Muscle of leg (tissue), 11 donors: ENCODE data around the gene TIGIT. TPM values are rescaled to one million over a fixed set of nuclear protein-coding genes. Genes with fewer than 3 reads are reported as not detected.

ENCODE experiments used
- DNase-seq: peaks from one replicate; pipeline ENCODE4 v3.0.0; 2013
- H3K27ac ChIP-seq: one replicate; pipeline ENCODE4 v1.5.1; 2013; ENCODE audit warnings: mild to moderate bottlenecking, low read length, control low read depth
- H3K27me3 ChIP-seq: one replicate; pipeline ENCODE4 v1.6.1; 2013; ENCODE audit warnings: low read length; ENCODE audit not compliant: control insufficient read depth, insufficient read depth
- H3K36me3 ChIP-seq: one replicate; pipeline ENCODE4 v1.6.1; 2013; ENCODE audit warnings: low read length; ENCODE audit not compliant: control insufficient read depth, insufficient read depth
- H3K4me1 ChIP-seq: one replicate; pipeline ENCODE4 v1.6.1; 2013; ENCODE audit warnings: low read length; ENCODE audit not compliant: control insufficient read depth, insufficient read depth
- H3K4me3 ChIP-seq: one replicate; pipeline ENCODE4 v1.5.1; 2013; ENCODE audit warnings: low read length, control low read depth
- H3K9me3 ChIP-seq: replicated peaks from 2 replicates; pipeline ENCODE4 v1.6.1; 2013; ENCODE audit warnings: low read depth, low read length; ENCODE audit not compliant: control insufficient read depth
- WGBS: methylation state at CpG from one replicate; pipeline ENCODE4 v1.1.5; 2013; ENCODE audit warnings: missing lambda C conversion rate; ENCODE audit not compliant: insufficient coverage; 5-methylcytosine and 5-hydroxymethylcytosine counted together
- polyA plus RNA-seq, 8 donors: library from polyadenylated mRNA; unstranded; fragments of 120-200 nt; gene quantifications; one replicate each; pipeline versions ENCODE4 v1.2.1 to v1.2.3, GENCODE V29; 2013; ENCODE audit warnings: inconsistent platforms in 1 of 8, low replicate concordance in 1 of 8; ENCODE audit not compliant: insufficient read length in 8 of 8, insufficient read depth in 1 of 8
- total RNA-seq: library from RNA; stranded (reverse); fragments of 120-200 nt; gene quantifications from one replicate; pipeline ENCODE4 v1.2.4, GENCODE V29; 2013

The TIGIT gene
- total and polyA plus RNA-seq, 9 donors: 0.09 to 0.12 (median 0.10) TPM; not detected in 5

GRCh38 chr3:114308377-114308776 is 14.5 kb downstream of the TIGIT start:
- no peaks in the 10 kb centered on the region for H3K36me3 ChIP-seq
- no peaks in the 10 kb centered on the region for H3K9me3 ChIP-seq
- H3K27ac ChIP-seq: no peak overlapping the region
- no peaks in the 10 kb centered on the region for H3K27me3 ChIP-seq
- no peaks in the 10 kb centered on the region for H3K4me1 ChIP-seq
- DNase-seq: no peak
- no peak overlapping the region for H3K4me3 ChIP-seq
- WGBS: 86% methylated on average over 1 of the region's 2 CpGs

GRCh38 chr3:114308830-114309229 is 15.0 kb downstream of the TIGIT start:
- no peak for DNase-seq
- WGBS: 78% methylated on average over 3 of the region's 5 CpGs

GRCh38 chr3:114310695-114311094 is 16.9 kb downstream of the TIGIT start:
- H3K9me3 ChIP-seq: no peaks in the 10 kb centered on the region
- no peak overlapping the region for H3K4me3 ChIP-seq
- no peaks in the 10 kb centered on the region for H3K36me3 ChIP-seq
- no peaks in the 10 kb centered on the region for H3K27me3 ChIP-seq
- no peak for DNase-seq
- no CpG with 5 or more reads among the region's 2 CpGs for WGBS
- H3K4me1 ChIP-seq: no peaks in the 10 kb centered on the region
- no peak overlapping the region for H3K27ac ChIP-seq

More at GRCh38 chr3:114308830-114309229, 15.0 kb downstream of the TIGIT start:
- no peaks in the 10 kb centered on the region for H3K36me3 ChIP-seq
- no peak overlapping the region for H3K27ac ChIP-seq
- no peak overlapping the region for H3K4me3 ChIP-seq
- H3K9me3 ChIP-seq: no peaks in the 10 kb centered on the region
- H3K4me1 ChIP-seq: no peaks in the 10 kb centered on the region
- no peaks in the 10 kb centered on the region for H3K27me3 ChIP-seq

- H3K4me1 ChIP-seq: no peaks in the 10 kb centered on the region
- H3K9me3 ChIP-seq: no peaks in the 10 kb centered on the region
- WGBS: 100% methylated on average over 2 of the region's 2 CpGs
- no peaks in the 10 kb centered on the region for H3K27me3 ChIP-seq
- no peak for DNase-seq
- no peak overlapping the region for H3K27ac ChIP-seq
- H3K36me3 ChIP-seq: no peaks in the 10 kb centered on the region
- no peak overlapping the region for H3K4me3 ChIP-seq
Observed at GRCh38 chr3:114313426-114313825, 19.6 kb downstream of the TIGIT start.

GRCh38 chr3:114314282-114314681 is 20.5 kb downstream of the TIGIT start:
- Histone ChIP-seq H3K4me1 (no peaks in the 10 kb centered on the region), H3K27me3 (no peaks in the 10 kb centered on the region), H3K9me3 (no peaks in the 10 kb centered on the region), H3K36me3 (no peaks in the 10 kb centered on the region), H3K4me3 (no peak overlapping the region), H3K27ac (no peak overlapping the region)
- WGBS: no CpG with 5 or more reads among the region's 2 CpGs
- no peak for DNase-seq

GRCh38 chr3:114318295-114318694 is 24.5 kb downstream of the TIGIT start:
- Histone ChIP-seq H3K9me3 (no peaks in the 10 kb centered on the region), H3K4me1 (no peaks in the 10 kb centered on the region), H3K27me3 (no peaks in the 10 kb centered on the region), H3K27ac (no peak overlapping the region), H3K36me3 (no peaks in the 10 kb centered on the region), H3K4me3 (no peak overlapping the region)
- no peak for DNase-seq
- no CpG with 5 or more reads among the region's 5 CpGs for WGBS

- H3K9me3 ChIP-seq: no peaks in the 10 kb centered on the region
- no peaks in the 10 kb centered on the region for H3K27me3 ChIP-seq
- WGBS: no CpG with 5 or more reads among the region's 4 CpGs
- H3K4me3 ChIP-seq: no peak overlapping the region
- no peaks in the 10 kb centered on the region for H3K4me1 ChIP-seq
- H3K27ac ChIP-seq: no peak overlapping the region
- no peaks in the 10 kb centered on the region for H3K36me3 ChIP-seq
- no peak for DNase-seq
Observed at GRCh38 chr3:114319453-114319852, 25.6 kb downstream of the TIGIT start.

GRCh38 chr3:114320246-114320645 is 26.4 kb downstream of the TIGIT start:
- no CpG with 5 or more reads among the region's 1 CpG for WGBS
- Histone ChIP-seq H3K36me3 (no peaks in the 10 kb centered on the region), H3K4me3 (no peak overlapping the region), H3K27ac (no peak overlapping the region), H3K4me1 (no peaks in the 10 kb centered on the region), H3K9me3 (no peaks in the 10 kb centered on the region), H3K27me3 (no peaks in the 10 kb centered on the region)
- no peak for DNase-seq

- H3K4me1 ChIP-seq: no peaks in the 10 kb centered on the region
- H3K4me3 ChIP-seq: no peak overlapping the region
- no peaks in the 10 kb centered on the region for H3K9me3 ChIP-seq
- 100% methylated on average over 2 of the region's 3 CpGs for WGBS
- no peaks in the 10 kb centered on the region for H3K27me3 ChIP-seq
- H3K27ac ChIP-seq: no peak overlapping the region
- H3K36me3 ChIP-seq: no peaks in the 10 kb centered on the region
- DNase-seq: no peak
Observed at GRCh38 chr3:114323546-114324254, 29.9 kb downstream of the TIGIT start.

- H3K27me3 ChIP-seq: no peaks in the 10 kb centered on the region
- H3K36me3 ChIP-seq: peaks cover 3% of the 10 kb centered on the region
- no peak overlapping the region for H3K4me3 ChIP-seq
- DNase-seq: no peak
- H3K27ac ChIP-seq: no peak overlapping the region
- no peaks in the 10 kb centered on the region for H3K4me1 ChIP-seq
- 100% methylated on average over 1 of the region's 4 CpGs for WGBS
- H3K9me3 ChIP-seq: no peaks in the 10 kb centered on the region
Observed at GRCh38 chr3:114327665-114328064, 33.8 kb downstream of the TIGIT start.

GRCh38 chr3:114328345-114328744 is 34.5 kb downstream of the TIGIT start:
- no CpG with 5 or more reads among the region's 3 CpGs for WGBS
- Histone ChIP-seq H3K27me3 (no peaks in the 10 kb centered on the region), H3K9me3 (no peaks in the 10 kb centered on the region), H3K4me1 (no peaks in the 10 kb centered on the region), H3K4me3 (no peak overlapping the region), H3K36me3 (peaks cover 3% of the 10 kb centered on the region), H3K27ac (no peak overlapping the region)
- DNase-seq: no peak
